ENCODE measurements around the gene DLK2.

The DLK2 gene

GRCh38 chr6:43402820-43403219, 52.5 kb downstream of the DLK2 start:
- TF ChIP-seq CTCF (IDR thresholded peaks at IDR 0.05; ENCODE audit: insufficient read depth, low read length, poor library complexity, severe bottlenecking) (no peak), EZH2phosphoT487 (conservative IDR thresholded peaks at IDR 0.05; ENCODE audit: low read length) (no peak)
- Histone ChIP-seq H3K9me3 (ENCODE audit: insufficient read depth, low read length) (no peaks in the 10 kb centered on the region), H3K79me2 (ENCODE audit: insufficient read depth, low read length) (no peaks in the 10 kb centered on the region), H3K4me2 (ENCODE audit: low read depth, low read length, poor library complexity, severe bottlenecking) (no peak overlapping the region), H3K4me3 (ENCODE audit: insufficient read depth, low read length, poor library complexity, severe bottlenecking) (no peak overlapping the region), H3K27ac (ENCODE audit: low read depth, low read length) (no peak overlapping the region), H4K20me1 (ENCODE audit: low read depth, low read length) (no peaks in the 10 kb centered on the region), H3K27me3 (ENCODE audit: low read length) (no peaks in the 10 kb centered on the region), H3F3A (ENCODE audit: insufficient read depth) (no peaks in the 10 kb centered on the region), H3K36me3 (ENCODE audit: low read length) (no peaks in the 10 kb centered on the region), H3K9me2 (replicated peaks; ENCODE audit: insufficient read depth, low read length) (no peaks in the 10 kb centered on the region), H3K9ac (ENCODE audit: low read length) (no peak overlapping the region), H2AFZ (ENCODE audit: low read depth, low read length, severe bottlenecking) (no peak overlapping the region)

- no peaks in the 10 kb centered on the region for H3F3A ChIP-seq (ENCODE audit: insufficient read depth)
- no peak overlapping the region for H2AFZ ChIP-seq (ENCODE audit: low read depth, low read length, severe bottlenecking)
- no peak overlapping the region for H3K9ac ChIP-seq (ENCODE audit: low read length)
- H3K27ac ChIP-seq (ENCODE audit: low read depth, low read length) = no peak overlapping the region
- no peaks in the 10 kb centered on the region for H3K27me3 ChIP-seq (ENCODE audit: low read length)
- H3K9me3 ChIP-seq (ENCODE audit: insufficient read depth, low read length) = no peaks in the 10 kb centered on the region
- no peaks in the 10 kb centered on the region for H3K36me3 ChIP-seq (ENCODE audit: low read length)
- no peaks in the 10 kb centered on the region for H3K79me2 ChIP-seq (ENCODE audit: insufficient read depth, low read length)
- H3K9me2 ChIP-seq (replicated peaks; ENCODE audit: insufficient read depth, low read length) = no peaks in the 10 kb centered on the region
- no peak overlapping the region for H3K4me2 ChIP-seq (ENCODE audit: low read depth, low read length, poor library complexity, severe bottlenecking)
- H3K4me3 ChIP-seq (ENCODE audit: insufficient read depth, low read length, poor library complexity, severe bottlenecking) = no peak overlapping the region
- H4K20me1 ChIP-seq (ENCODE audit: low read depth, low read length) = no peaks in the 10 kb centered on the region
- no peak for TF ChIP-seq EZH2phosphoT487 (conservative IDR thresholded peaks at IDR 0.05; ENCODE audit: low read length)
Observed at GRCh38 chr6:43401730-43402129, 53.6 kb downstream of the DLK2 start.
